LNCAP (cell line): ENCODE measurements around the gene STMN3.

Experiments
- TF ChIP-seq, protein P1 (sequence below): fragments of 450-650 bp; IDR thresholded peaks from 2 replicates; pipeline ENCODE4 v1.5.1; 2017; ENCODE audit warnings: mild to moderate bottlenecking

The STMN3 gene

DNA sequence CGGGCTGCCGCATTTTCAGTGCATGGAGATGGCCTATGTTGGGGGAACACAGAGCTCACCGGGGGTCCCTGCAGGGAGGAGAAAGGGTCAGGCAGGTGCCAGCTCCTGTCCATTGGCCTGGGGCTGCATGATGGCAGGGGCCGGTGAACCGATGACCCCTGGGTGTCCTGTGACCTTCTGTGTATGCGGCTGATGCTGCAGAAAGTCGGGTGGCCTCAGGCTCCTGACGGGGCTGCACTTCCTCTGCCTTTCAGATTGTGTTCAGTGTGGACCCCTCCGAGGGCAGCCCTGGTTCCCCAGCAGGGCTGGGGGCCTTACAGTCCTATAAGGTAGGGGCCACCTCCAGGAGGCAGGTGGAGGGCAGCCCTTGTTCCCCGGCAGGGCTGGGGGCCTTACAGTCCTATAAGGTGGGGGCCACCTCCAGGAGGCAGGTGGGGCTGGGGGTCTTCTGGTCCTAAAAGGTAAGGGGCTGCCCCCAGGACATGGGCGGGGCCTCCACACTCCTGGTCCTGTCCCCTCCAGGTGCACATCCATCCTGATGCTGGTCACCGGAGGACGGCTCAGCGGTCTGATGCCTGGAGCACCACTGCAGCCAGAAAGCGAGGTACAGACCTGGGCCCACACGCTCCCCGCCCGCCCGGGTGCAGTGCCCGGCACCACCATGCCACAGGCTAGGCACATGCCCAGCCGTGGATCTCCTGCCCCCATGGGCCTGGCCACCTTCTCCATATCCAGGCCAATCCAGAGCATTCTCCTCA is 32.2 kb upstream of the STMN3 start:
- TF ChIP-seq, protein P1, sequence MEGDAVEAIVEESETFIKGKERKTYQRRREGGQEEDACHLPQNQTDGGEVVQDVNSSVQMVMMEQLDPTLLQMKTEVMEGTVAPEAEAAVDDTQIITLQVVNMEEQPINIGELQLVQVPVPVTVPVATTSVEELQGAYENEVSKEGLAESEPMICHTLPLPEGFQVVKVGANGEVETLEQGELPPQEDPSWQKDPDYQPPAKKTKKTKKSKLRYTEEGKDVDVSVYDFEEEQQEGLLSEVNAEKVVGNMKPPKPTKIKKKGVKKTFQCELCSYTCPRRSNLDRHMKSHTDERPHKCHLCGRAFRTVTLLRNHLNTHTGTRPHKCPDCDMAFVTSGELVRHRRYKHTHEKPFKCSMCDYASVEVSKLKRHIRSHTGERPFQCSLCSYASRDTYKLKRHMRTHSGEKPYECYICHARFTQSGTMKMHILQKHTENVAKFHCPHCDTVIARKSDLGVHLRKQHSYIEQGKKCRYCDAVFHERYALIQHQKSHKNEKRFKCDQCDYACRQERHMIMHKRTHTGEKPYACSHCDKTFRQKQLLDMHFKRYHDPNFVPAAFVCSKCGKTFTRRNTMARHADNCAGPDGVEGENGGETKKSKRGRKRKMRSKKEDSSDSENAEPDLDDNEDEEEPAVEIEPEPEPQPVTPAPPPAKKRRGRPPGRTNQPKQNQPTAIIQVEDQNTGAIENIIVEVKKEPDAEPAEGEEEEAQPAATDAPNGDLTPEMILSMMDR = no peak

- TF ChIP-seq, protein P1 = no peak
Observed at GRCh38 chr20:63682384-63683139, 29.3 kb upstream of the STMN3 start.

GRCh38 chr20:63681609-63682142 is 28.5 kb upstream of the STMN3 start:
- TF ChIP-seq, protein P1 = no peak

DNA sequence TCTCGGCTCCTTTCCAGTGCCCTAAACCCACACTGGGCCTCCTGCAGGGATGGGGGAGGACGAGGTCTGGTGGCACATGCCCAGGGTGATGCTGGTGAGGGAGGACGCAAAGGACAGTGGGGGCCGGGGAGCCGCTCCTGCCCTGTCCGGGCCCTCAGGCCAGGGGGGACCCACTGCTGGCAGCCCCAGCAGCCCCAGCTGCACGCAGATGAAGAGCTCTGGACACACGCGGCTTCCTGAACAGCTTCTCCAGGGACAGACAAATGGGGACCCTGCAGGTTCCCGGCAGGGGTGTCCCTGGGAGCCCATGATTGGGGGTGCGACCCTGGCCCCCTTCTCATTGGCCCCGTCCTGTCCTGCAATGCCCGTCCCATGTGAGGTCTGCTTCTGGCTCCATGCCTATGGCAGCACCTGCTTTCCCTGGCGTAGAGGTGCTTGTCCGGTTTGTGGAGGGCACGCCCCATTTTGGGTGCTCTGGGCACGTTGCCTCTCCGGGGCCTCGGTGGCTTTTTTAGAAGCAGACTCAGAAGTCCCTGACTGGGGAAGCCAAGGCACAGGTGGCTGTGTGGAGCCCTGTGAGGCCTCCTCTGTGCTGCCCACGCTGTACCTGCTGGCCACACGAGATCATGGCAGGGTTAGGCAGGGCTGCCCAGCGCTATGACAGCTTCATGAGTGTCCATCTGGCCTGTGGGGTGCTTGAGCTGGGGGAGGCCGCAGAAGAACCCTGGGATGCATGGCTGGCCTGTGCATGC is 27.8 kb upstream of the STMN3 start:
- TF ChIP-seq, protein P1 = no peak

DNA sequence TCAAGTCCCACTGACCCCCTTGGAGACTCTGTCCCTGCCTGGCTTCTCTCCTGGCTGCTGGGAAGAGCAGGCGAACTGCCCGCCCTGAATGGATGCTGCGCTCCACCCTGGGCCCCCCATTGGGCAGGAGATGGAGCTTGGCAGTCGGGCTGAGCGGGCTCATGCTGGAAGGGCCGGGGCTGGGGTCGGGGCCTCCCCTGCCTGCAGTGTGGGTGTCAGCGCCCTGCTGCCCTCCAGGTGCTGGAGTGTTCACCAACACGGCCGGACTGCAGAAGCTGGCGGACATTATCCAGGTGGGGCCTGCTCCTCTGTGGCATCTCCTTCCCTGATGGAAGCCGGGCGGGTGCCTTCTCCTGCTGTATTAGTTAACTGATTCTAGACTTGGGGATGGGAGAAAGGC is 27.2 kb upstream of the STMN3 start:
- TF ChIP-seq, protein P1 = no peak

GRCh38 chr20:63679799-63680305 is 26.6 kb upstream of the STMN3 start:
- TF ChIP-seq, protein P1 = no peak
